NCI-H526 (cell line): ENCODE results near the gene ST8SIA6.
"Not testable (repeated sequence)": the region's sequence is repeated elsewhere in the genome, so short reads cannot be mapped to it uniquely, and the experiment has no call there.

Experiments used
- DNase-seq, 2 experiments: peaks; one replicate each; lab custom pipeline; 2025; lab: John Stamatoyannopoulos, UW

Gene ST8SIA6

DNA sequence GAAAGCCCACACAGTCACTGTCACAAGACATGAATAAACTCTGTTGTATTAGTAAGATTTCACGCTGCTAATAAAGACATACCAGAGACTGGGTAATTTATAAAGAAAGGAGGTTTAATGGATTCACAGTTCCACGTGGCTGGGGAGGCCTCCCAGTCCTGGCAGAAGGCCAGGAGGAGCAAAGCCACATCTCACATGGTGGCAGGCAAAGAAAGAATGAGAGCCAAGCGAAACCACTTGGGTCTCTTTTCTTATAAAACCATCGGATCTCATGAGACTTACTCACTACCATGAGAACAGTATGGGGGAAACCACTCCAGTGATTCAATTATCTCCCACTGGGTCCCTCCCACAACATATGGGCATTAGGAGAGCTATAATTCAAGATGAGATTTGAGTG lies 110.2 kb downstream of the ST8SIA6 start:
- DNase-seq = no peak

DNA sequence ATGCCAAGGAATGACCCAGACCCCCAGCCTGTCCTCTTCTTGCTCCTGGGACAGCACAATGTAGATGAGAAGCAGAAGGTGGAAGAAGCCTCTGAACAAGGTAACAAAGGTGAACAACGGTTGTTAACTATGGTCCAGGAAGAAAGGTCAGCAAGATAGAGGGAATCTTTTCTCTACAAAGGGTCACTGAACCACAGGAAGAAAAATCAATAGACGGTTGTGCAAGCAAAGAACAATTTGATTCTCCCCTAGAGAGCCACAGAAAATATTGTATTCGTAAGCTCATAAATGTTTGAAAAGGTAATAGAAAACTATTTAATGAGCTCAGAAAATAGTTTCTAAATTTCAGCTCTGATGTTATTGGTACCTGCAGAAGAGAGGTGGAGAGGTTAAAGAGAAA lies 111.3 kb downstream of the ST8SIA6 start:
- DNase-seq = no peak

DNA sequence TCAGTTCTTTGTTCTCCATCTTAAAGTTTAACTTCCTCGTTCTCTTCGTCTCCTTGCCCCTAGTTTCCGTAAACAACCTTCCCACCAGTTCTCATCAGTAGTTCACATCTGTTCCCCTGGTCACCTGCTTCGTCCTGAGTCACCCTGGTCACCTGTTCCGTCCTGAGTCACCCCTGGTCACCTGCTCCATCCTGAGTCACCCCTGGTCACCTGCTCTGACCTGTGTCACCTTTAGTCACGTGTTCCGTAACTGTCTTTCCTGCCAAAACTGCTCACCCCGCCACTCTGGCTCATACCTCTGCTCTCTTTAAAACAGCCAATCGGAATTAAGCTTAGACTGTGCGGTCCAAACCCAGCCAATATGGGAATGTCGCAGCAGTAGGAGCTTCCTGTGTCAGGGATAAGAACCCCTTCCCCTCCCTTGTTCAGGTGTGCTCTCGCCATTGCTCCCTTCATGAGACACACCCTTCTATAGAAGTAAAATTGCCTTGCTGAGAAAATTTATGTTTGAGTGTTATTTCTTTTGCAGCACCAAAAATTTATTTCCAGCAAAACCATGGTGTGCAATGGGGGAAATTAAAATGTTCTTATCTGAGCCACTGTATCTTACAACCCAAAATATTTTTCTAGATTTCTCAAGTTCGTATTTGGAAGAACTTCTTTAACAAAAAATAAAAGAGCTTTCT lies 114.1 kb downstream of the ST8SIA6 start:
- no peak for DNase-seq

DNA sequence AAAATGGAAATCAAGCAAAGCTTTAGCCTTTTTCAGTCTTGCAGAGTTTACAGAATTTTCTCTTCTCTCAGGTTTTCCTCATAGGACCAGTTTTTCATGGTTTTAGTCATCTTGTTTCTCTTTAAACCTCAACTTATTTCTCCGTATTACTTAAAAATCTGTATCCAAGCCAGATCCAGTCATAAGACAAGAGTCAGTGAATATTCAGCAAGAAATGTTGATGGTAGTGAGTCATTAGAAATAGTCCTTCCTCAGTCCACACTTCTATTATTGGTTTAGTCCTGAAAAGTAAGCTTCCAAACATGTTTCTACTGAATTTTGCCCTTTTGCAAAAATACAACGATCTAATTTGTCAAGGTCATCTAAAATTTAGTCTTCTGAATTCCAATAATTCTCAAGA lies 119.3 kb downstream of the ST8SIA6 start:
- DNase-seq = no peak

DNA sequence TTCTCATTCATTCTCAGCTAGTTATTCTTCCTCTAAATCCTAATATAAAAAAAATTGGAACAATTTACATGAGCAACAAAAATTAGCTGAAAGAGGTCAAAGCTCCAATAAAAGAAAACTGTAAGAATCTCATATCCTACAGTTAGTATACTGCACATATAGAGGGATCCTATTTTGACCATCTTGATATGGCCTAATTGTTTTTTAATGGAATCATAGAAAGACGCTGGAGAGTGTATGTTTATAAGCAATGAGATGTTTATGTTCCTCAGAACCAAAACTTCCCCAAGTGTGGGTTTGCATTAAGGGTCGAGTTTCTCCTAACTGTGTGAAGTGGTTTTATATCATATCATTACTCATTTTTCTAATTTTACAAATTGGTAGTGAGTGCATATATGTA lies 123.9 kb downstream of the ST8SIA6 start:
- DNase-seq = no peak

DNA sequence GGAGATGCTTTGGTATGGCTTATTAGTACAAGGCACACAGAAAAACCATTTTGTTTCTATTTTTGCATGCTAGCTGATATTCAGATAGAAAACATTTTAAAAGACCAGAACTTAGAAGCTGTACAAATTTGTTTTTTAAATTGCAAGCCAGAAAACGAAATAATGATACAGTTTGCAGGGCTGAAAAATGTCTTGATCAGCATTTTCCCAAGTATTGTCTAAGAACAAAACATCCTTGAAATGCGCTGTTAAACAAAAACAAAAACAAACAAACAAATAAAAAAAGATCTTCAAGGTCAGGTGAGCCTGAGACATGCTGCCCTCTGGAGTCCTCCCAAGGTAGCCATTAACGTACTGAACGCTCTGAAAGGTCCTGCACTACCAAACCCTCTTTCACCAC lies 128.0 kb downstream of the ST8SIA6 start:
- no peak for DNase-seq

DNA sequence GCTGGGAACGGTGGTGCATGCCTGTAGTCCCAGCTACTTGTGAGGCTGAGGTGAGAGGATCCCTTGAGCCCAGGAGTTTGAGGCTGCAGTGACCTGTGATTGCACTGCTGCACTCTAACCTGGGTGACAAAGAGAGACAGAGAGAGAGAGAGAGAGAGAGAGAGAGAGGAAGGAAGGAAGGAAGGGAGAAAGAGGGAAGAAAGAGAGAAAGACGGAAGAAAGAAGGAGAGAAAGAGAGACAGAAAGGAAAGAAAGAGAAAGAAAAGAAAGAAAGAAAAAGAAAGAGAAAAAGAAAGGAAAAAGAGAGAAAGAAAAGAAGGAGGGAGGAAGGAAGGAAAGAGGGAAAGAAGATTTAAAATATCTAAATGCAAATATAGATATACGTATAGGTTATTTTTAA lies 132.4 kb downstream of the ST8SIA6 start:
- DNase-seq = not testable (repeated sequence)

DNA sequence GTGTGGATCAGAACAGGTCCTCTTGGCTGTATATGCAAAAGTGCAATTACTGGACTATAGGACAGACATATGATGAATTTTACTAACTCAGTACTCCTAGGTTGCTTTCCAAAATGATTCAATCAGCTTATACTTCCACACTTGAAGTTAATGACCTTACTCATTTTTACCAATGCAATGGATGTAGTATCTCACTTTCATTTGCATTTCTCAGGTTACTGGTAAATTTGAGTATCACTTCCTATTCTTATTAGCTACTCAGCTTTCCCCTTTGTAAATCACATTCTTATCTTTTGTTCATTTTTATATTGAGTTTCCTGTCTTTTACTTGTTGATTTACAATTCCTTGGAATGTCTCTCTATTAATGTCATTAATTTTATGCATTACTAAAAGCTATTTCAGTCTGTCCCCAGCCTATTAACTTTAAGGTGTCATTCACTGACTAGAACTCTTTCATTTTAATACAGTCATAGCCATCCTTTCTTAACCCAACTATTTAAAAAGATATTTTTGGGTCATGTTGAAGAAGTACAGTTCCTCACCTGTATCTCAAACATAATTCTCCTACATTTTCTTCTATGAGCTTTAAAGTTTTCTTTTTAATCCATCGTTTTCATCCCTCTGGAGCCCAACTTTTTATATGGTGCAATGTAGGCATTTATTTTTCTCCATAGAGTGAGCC lies 137.8 kb downstream of the ST8SIA6 start:
- no peak for DNase-seq

DNA sequence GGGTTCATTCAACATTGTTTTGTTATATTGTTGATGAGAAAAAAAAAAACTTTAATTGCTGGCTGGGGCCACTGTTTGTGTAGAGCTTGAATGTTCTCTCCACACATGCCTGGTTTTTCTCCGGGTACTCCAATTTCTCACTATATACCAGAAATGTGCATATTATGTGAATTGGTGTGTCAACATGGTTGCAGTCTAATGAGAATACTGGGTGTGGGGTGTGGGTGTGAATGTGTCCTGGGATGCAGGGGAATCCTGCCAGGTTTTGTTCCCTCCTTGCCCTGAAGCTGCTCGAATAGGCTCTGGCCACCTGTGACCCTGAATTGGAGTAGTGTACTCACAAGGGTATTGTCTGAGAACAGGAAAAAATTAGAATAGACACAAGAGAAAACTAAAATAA lies 145.0 kb downstream of the ST8SIA6 start:
- no peak for DNase-seq

DNA sequence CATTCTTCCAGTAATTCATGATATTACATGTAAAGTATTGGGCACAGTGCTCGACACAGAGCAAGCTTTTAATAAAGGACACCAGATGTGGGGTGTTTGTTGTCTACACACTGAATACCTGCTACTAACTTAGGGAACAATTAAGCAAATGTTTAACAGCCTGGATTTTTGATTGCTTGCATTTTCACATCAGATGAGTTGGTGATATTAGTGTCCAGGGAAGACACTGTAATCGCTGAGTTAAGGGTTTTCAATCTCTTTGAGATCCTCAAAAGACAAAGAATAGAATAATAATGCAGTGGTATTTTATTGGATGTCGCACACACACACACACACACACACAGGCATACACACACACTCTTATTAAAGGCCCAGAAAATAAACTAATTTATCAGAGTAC lies 147.3 kb downstream of the ST8SIA6 start:
- no peak for DNase-seq

DNA sequence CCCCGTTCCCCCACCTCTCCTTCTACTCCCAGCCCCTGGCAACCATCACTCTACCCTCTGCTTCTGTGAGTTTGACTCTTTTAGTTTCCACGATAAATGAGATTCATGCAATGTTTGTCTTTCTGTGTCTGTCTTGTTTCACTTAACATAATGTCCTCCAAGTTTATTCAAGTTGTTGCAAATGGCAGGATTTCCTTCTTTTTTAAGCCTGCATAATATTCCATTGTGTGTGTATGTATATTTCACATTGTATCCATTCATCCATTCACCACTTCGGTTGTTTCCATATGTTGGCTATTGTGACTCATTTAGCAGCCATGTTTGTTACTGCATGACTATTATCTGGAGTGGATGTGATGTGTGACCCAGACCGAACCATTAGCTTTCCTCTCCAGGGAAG lies 162.0 kb downstream of the ST8SIA6 start:
- DNase-seq = no peak

DNA sequence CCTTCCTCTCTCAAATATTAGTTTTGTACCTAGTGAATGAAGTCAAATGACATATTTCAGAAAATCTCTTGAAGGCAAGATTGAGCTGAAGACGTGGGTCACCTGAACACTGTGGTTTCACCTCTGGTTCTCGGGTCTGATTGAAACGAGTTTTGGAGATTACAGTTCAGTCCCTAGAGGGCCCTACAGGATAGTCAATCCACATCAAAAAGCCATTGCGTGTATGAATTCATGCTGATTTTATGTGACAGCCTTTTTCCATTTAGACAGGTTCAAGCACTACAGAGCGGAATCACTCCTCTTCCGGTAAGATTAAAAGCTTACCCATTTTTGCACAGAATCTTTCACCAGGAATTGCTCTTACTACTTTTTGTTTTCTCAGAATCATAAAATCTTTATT lies 164.2 kb downstream of the ST8SIA6 start:
- DNase-seq = peak; percentile 22 to 70

DNA sequence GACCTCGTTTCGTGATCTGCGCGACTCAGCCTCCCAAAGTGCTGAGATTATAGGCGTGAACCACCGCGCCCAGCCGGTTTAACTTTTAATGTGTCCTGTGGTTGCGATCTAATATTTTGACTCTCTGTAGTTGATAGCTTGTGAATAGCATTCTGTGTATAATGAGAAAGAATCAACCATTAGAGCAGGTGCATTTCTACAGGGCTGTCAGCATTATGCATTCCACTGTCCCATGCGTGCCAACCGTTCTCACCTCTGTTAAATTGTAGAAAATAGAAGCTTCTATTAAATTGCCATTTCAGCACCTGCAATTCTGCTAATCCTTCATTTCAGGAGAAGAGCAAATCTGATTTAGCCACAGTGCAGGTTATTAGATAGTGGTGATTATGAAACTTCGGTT lies 164.6 kb downstream of the ST8SIA6 start:
- DNase-seq = no peak

DNA sequence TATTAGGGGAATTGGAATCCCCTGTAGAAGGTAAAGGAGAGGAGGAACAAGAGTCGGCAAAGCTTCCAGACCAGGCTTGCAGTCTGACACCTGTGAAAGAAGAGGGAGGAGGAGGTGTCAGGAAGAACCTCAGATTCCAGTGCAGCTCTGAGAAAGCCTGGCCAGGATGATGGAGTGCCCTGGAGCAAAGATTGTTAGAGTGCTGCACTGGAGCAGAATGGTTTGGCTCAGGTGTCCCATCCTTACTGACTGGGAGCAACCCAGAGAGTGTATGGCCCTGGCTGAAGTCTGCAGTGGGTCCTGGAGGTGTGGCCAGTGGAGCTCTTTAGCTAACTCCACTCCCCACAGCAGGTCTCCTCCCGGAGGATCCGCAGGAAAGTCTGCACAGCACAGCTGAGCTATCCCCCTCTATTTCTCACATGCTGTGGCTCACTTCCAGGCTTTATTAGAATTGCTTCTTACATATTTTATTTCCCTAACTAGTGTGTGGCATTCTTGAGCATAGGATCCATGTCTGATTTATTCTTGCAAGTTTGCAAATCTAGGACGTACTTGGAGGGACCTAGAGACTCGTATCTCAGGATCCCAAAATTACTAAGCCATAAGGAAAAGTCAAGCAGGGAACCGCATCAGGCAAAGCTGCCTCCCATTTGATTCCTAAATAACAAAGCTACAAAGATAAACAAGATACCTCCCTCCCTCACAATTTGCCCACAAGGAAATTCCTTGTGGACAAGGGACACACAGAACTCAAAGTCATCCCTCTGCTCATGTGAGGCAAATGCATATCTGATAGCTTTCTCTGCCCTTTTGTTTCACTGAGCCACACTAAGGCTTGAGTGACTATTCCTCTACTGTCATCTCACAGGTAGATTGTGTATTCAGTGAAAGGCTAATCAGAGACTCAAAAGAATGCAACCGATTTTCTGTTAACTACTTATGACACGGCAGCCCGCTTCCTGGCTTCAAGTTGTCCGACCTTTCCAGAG lies 167.5 kb downstream of the ST8SIA6 start:
- DNase-seq = no peak

DNA sequence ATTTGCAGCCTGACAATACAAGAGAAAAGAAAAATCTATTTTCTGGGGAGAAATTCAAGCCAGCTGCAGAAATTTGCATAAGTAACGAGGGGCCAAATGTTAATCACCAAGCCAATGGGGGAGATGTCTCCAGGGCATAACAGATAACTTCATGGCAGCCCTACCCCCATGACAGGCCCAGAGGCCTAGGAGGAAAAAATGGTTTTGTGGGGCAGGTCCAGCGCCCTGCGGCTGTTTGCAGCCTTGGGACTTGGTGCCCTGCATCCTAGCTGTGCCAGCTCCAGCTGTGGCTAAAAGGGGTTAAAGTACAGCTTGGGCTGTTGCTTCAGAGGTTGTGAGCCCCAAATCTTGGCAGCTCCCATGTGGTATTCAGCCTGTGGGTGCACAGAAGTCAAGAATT lies 172.1 kb downstream of the ST8SIA6 start:
- no peak for DNase-seq

DNA sequence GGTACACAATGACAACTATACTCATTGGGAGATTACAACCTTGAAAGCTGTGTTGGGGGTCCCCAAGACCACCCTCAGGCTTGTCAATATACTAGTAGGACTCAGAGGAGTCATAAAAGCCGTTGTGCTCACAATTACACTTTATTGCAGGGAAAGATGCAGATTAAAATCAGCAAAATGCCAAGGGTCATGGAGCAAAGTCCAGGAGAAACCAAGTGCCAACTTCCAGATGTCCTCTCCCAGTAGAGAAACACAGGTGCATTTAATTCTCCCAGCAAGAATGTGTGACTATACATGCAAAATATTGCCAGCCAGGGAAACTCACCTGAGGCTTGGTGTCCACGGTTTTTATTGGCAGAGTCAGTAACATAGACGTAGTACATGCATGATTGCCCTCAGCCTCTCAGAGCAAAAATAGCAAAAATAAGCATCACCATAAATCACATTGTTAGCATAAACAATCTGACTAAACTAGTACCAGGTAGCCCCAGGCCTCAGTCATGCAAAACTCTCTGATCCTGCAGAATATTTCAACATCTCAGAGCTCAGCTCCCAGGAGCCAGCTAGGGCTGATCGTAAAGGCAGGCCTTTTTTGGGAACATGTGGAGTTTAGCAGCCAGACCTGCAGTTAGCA lies 175.7 kb downstream of the ST8SIA6 start:
- peak; percentile 38 to 40 for DNase-seq

DNA sequence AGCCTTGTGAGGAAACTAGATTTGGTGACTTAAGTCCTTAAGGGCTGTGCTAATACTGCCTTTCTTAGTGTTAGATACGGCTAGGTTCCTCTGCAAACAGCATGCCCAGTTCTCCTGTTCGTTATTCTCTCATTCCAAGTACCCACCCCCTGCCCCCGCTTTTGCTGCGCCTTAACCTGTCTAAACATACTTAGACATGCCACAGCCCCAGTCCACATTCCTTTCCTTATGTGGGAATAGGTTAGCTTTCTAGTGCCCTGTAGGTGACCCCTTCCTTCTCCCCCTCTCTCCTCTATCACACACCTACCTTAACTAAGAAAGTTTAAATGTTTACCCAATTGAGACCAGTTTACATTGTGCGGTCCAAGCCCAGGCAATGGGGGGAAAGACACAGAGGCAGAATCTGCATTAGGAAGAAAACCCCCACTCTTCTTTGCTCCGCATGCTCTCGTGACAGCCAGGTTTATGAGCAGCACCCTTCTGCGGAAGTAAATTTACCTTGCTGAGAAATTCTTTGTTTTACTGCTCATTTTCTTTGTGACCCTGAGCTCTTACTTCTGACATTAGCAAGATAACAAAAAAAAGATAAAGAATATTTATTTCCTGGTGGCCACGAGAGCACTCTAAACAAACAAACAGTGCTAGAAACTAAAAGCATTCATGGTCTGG lies 177.5 kb downstream of the ST8SIA6 start:
- DNase-seq = no peak

DNA sequence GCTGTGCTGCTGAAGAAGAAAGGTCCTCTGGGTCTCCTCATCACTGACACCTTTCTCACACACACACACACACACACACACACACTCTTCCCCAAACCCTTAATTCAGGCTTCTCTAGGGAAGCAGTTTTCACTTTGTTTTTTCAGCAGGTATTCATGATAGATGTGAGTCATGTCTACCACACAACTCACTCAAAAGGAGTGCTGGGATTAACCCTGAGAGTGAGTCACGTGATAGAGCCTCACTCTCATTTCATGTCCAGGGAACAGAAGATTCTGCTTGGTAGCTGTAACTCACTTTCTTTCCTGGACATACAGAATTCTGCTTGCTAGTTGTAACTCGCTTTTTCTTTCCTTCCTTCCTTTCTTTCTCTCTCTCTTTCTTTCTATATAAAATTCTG lies 181.0 kb downstream of the ST8SIA6 start:
- no peak for DNase-seq

DNA sequence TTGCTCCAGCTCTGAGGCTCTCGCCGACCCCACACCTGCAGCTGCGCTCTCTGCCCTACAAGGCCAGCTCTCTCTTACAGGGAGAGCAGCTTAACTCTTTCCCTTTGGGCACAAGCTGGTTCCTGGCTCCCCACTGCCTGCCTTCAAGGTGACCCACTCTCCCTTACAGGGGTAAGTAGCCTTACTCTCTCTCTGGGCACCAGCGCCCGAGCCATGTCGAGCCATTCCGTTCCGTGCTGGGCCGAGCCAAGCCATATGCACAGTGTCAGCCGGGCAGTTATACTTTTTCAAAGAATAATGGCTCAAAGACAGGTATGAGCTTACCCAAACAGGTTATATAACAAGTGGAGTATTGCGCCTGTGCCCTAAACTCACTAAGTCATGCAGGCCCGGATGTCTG lies 181.7 kb downstream of the ST8SIA6 start:
- no peak for DNase-seq
